HG03342 (cell line): ENCODE data around the gene VPS9D1.
"Not testable (repeated sequence)": the region's sequence is repeated elsewhere in the genome, so short reads cannot be mapped to it uniquely, and the experiment has no call there.

Experiments used
- ATAC-seq: cut with Tn5 transposase; IDR thresholded peaks from one replicate; pipeline ENCODE4 v1.9.1; 2021; ENCODE audit warnings: mild to moderate bottlenecking, moderate library complexity; ENCODE audit not compliant: unreplicated experiment

The VPS9D1 gene

DNA sequence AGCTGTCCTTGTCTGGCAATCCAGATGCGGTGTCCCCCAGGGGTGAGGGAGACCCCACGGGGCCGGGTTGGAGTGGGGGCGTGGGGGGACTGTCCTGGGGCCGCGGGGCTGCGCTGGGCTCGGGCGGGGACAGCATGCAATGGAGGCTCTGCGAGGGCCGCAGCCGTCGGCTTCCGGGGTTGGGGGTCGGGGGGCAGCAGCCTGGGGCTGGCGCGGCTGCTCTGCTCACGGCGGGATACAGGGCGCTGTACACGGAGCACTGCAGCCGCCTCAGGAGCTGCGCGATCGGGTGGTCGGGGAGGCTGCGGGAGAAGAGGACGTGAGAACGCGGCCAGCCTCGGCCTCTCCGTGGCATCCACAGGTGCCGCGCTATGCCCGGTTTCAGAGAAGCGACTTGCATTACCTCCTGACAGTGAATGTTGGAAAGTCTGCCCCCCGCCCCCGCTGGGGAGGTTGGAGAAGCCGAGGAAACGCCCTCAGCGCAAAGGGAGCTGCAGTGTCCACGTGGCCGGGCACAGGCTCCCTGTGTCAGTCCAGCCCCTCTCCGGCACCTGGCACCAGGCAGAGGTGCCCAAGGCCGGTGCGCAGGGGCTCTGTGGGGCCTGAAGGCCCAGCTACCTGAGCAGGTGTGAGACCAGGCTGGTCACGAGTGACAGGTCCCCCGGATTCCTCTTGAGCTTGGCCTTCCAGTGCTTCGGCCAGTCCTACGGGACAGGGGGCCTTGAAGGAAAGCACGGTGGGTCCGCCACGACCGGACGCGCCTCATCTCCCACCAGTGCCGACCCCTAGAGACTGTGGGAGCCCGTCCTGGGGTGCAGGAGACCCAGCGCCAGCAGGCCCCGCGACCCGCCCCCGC, 9.8 kb downstream of the VPS9D1 start:
- ATAC-seq, result no peak

- ATAC-seq, result no peak
Observed at GRCh38 chr16:89709716-89710432, 10.8 kb downstream of the VPS9D1 start.

- ATAC-seq, result no peak
Observed at GRCh38 chr16:89709166-89709565, 11.5 kb downstream of the VPS9D1 start.

GRCh38 chr16:89708481-89708931, 12.2 kb downstream of the VPS9D1 start:
- no peak for ATAC-seq

DNA sequence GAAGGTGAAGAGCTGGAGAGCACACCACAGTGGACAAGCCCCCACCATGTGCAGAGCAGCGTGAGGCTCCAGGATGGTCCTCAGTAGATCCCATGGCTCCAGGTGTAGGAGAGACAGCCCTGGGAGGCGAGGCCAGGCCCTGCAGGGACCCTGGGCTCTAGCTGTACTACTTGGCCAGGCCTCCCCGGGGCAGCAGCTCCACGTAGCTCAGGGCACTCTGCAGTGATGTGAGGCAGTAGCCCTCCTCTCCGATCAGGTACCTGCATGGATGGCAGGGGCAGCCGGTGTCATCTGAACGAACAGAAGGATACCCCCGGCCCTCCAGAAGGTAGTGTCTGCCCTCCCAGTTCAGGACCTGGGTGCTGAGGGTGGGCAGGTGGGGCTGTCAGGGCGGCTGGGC, 13.0 kb downstream of the VPS9D1 start:
- no peak for ATAC-seq

DNA sequence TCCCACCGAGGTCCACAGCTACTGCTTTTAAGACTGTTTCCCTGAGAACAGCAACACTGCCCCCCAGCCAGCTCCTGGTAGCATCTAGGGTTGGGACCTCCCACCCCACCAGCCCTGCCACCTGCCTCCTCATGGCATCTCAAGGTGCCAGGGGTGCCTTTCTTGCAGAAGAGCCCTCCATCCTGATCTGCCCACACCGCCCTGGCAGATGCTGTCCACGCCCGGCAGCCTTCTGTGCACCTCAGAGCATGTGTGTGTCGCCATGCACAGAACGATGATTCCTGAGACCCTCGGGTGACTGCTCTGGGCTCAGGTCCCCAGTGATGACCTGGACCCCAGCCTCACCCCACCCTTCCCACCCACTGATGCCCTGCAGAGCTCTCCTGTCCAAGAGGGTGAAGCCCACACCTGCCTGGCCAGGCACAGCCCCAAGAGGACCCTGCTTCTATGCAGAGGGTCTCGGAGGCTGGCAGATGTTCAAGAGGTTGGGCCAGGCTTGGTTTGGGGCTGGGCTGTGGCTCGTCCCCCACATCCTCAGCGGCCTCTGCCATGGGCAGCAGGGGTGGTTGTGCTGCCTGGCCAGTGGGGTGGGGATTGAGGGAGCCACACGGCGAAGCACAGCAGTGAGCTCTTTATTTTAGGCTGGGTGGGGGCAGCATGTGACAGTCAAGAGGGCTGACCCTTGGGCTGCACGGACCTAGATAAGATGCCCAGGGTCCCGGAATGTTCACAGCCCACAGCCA, 14.0 kb downstream of the VPS9D1 start:
- ATAC-seq, result no peak

- ATAC-seq, result no peak
Observed at GRCh38 chr16:89705006-89705405, 15.7 kb downstream of the VPS9D1 start.

- no peak for ATAC-seq
Observed at GRCh38 chr16:89704281-89704680, 16.4 kb downstream of the VPS9D1 start.

- ATAC-seq, result peak; percentile 59
Observed at GRCh38 chr16:89701425-89702406, 19.0 kb downstream of the VPS9D1 start, which contains the start of gene SPATA2L. TSS of gene SPATA2L (minus strand) at chr16:89701705. CDS start at chr16:89701232, 473 bp downstream.

DNA sequence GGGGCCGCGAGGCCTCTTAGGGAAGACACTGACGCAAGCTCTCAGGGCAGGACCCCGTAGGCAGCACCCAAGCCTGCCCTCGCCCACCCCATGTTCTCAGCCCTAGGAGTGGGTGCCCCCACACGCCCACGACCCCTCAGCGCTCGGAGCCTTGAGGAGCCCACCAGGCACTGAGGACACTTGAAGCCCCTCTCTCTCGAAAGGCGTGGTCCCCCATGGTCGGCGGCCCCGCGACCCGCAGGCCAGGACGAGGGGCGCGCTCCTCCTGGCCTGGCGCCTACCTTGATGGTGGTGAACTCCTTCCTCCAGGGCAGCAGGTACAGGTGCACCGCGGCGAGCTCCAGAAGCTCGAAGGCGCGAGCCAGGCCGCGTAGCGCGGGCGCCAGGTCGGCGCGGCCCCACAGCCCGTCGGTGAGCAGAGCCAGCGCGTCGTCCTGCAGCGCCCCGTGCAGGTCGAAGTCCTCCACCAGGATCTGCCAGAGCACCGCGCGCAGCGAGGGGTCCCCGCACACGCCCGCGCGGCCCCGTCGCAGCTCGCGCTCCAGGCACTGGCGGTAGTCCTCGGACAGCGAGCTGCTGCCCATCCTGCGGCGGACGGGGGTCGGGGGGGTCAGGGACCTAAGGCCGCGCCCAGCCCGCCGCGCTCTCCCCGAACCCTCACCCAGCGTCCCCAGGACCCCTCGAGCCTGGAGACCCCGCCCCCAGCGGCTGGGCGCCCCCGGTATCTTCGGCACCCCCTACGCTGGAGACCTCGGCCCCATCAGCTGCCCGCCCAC, 19.9 kb downstream of the VPS9D1 start:
- ATAC-seq, result no peak

DNA sequence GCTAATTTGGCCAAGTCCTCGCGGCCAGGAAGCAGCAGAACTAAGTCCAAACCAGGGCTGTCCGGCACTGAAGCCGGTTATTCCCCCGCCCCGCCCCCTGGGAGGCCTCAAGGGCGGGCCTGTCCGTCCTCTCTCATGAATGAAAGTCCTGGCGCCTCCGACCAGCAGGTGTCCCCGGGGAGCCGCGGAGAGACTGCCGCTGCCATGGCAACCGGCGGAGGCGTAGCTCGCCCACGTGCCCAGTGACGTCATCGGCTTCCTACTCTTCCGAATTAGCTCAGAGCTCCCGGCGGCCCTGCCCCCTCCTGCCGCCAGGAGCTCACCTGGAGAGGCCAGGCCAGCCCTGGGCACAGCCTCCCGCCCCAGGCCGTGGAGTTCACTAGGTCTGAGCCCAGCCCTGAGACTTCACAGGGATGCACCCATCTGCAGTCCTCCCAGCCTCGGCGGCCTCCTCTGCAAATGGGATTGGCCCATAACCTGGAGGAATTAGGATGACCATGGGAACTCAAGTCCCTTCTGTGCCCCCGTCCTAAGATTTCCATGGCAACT, 20.5 kb downstream of the VPS9D1 start:
- ATAC-seq, result peak; percentile 44

DNA sequence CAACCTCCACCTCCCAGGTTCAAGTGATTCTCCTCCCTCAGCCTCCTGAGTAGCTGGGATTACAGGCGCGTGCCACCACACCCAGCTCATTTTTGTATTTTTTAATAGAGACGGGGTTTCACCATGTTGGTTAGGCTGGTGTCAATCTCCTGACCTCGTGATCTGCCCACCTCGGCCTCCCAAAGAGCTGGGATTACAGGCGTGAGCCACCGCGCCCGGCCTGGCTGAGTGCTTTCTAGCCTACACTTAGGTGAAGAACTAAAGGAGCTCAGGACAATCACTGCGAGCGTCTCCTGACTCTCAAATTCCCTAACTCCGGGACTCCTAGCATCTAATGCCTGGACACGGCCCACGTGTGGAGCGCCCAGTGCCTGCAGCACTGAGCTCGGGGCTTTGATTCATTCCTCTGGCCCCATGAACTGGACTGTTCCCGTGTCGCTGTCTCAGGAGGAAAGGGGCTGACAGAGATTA, 21.0 kb downstream of the VPS9D1 start:
- ATAC-seq, result not testable (repeated sequence)

GRCh38 chr16:89698717-89699116, 22.0 kb downstream of the VPS9D1 start:
- ATAC-seq, result not testable (repeated sequence)

GRCh38 chr16:89697616-89698331, 22.9 kb downstream of the VPS9D1 start:
- ATAC-seq, result no peak

- no peak for ATAC-seq
Observed at GRCh38 chr16:89697161-89697615, 23.5 kb downstream of the VPS9D1 start.

- ATAC-seq, result no peak
Observed at GRCh38 chr16:89696670-89697128, 24.0 kb downstream of the VPS9D1 start.

GRCh38 chr16:89695875-89696669, 24.6 kb downstream of the VPS9D1 start:
- no peak for ATAC-seq
